Lower leg skin (tissue), 3 donors: ENCODE results near the gene MTNR1A.

ENCODE experiments used
- CTCF ChIP-seq, 3 donors: fragments of 450-650 bp; IDR thresholded peaks; one replicate each; pipeline ENCODE4 v1.5.1; 2016; ENCODE audit warnings: antibody characterized with exemption in 3 of 3, mild to moderate bottlenecking in 3 of 3, moderate library complexity in 2 of 3
- POLR2A ChIP-seq, 2 donors: fragments of 450-650 bp; IDR thresholded peaks; one replicate each; pipeline ENCODE4 v1.6.1; 2016 to 2017; ENCODE audit warnings: antibody characterized with exemption in 2 of 2, mild to moderate bottlenecking in 1 of 2, moderate library complexity in 1 of 2

GRCh38 chr4:186560647-186561046 is 5.3 kb upstream of the MTNR1A start:
- TF ChIP-seq CTCF (IDR thresholded peaks at IDR 0.05) (no peak), POLR2A (IDR thresholded peaks at IDR 0.05) (no peak)
